ENCODE data around the gene NAV3. TPM values are rescaled to one million over a fixed set of nuclear protein-coding genes. Genes with fewer than 3 reads are reported as not detected.

The NAV3 gene
- total RNA-seq, 6 donors from 2014 or later = 3.5 to 24.1 (median 8.6) TPM

- no peaks in the 10 kb centered on the region for H3K4me1 ChIP-seq
- no peaks in the 10 kb centered on the region for H3K27me3 ChIP-seq
Measured at GRCh38 chr12:77953528-77954205, 123.0 kb downstream of the NAV3 start.

GRCh38 chr12:77954206-77954555, 123.5 kb downstream of the NAV3 start:
- H3K36me3 ChIP-seq = no peaks in the 10 kb centered on the region
- DNase-seq (no peak), ATAC-seq (ENCODE audit: low FRiP score in 2 of 2) (no peak)
- H3K9me3 ChIP-seq = no peaks in the 10 kb centered on the region
- H3K4me3 ChIP-seq = no peak overlapping the region
- no peaks in the 10 kb centered on the region for H3K4me1 ChIP-seq
- no peak overlapping the region for H3K27ac ChIP-seq
- 69 to 71% methylated on average over 1 of the region's 1 CpG for WGBS, 2 donors
- H3K27me3 ChIP-seq = no peaks in the 10 kb centered on the region
- TF ChIP-seq CTCF (IDR thresholded peaks at IDR 0.05) (no peak), EP300 (IDR thresholded peaks at IDR 0.05) (no peak)

More at GRCh38 chr12:77953528-77954205, 123.0 kb downstream of the NAV3 start:
- no peak overlapping the region for H3K27ac ChIP-seq
- ATAC-seq (ENCODE audit: low FRiP score in 2 of 2) (no peak), DNase-seq (no peak)
- no peaks in the 10 kb centered on the region for H3K9me3 ChIP-seq
- H3K36me3 ChIP-seq = no peaks in the 10 kb centered on the region
- no peak overlapping the region for H3K4me3 ChIP-seq
- TF ChIP-seq EP300 (IDR thresholded peaks at IDR 0.05) = no peak
- TF ChIP-seq POLR2A (IDR thresholded peaks at IDR 0.05) = no peak
- no peak for TF ChIP-seq POLR2AphosphoS5 (IDR thresholded peaks at IDR 0.05)
- no peak for TF ChIP-seq CTCF (IDR thresholded peaks at IDR 0.05)
- WGBS, 2 donors = 82 to 87% methylated on average over 7 of the region's 7 CpGs

- no peak overlapping the region for H3K4me3 ChIP-seq
- no peak for DNase-seq
- H3K4me1 ChIP-seq = no peaks in the 10 kb centered on the region
- WGBS, 2 donors = 60 to 66% methylated on average over 1 of the region's 1 CpG
- H3K9me3 ChIP-seq = no peaks in the 10 kb centered on the region
- no peak for ATAC-seq (ENCODE audit: low FRiP score in 2 of 2)
- TF ChIP-seq EP300 (IDR thresholded peaks at IDR 0.05) (no peak), POLR2A (IDR thresholded peaks at IDR 0.05) (no peak), CTCF (IDR thresholded peaks at IDR 0.05) (no peak), POLR2AphosphoS5 (IDR thresholded peaks at IDR 0.05) (no peak)
- H3K27me3 ChIP-seq = no peaks in the 10 kb centered on the region
- H3K27ac ChIP-seq = no peak overlapping the region
- no peaks in the 10 kb centered on the region for H3K36me3 ChIP-seq
Measured at GRCh38 chr12:77957062-77957461, 126.4 kb downstream of the NAV3 start.

GRCh38 chr12:77963576-77964178, 133.0 kb downstream of the NAV3 start:
- Histone ChIP-seq H3K4me3 (no peak overlapping the region), H3K36me3 (no peaks in the 10 kb centered on the region), H3K9me3 (no peaks in the 10 kb centered on the region), H3K27ac (no peak overlapping the region), H3K27me3 (no peaks in the 10 kb centered on the region), H3K4me1 (no peaks in the 10 kb centered on the region)
- ATAC-seq (ENCODE audit: low FRiP score in 2 of 2) (no peak), DNase-seq (no peak)
- TF ChIP-seq POLR2AphosphoS5 (IDR thresholded peaks at IDR 0.05) (no peak), CTCF (IDR thresholded peaks at IDR 0.05) (no peak), POLR2A (IDR thresholded peaks at IDR 0.05) (no peak), EP300 (IDR thresholded peaks at IDR 0.05) (no peak)
- WGBS, 2 donors = 84 to 86% methylated on average over 2 of the region's 2 CpGs

- TF ChIP-seq EP300 (IDR thresholded peaks at IDR 0.05) (no peak), CTCF (IDR thresholded peaks at IDR 0.05) (no peak), POLR2A (IDR thresholded peaks at IDR 0.05) (no peak)
- Histone ChIP-seq H3K27ac (no peak overlapping the region), H3K9me3 (no peaks in the 10 kb centered on the region), H3K4me3 (no peak overlapping the region), H3K27me3 (no peaks in the 10 kb centered on the region), H3K36me3 (no peaks in the 10 kb centered on the region), H3K4me1 (no peaks in the 10 kb centered on the region)
- no peak for DNase-seq
- no peak for ATAC-seq (ENCODE audit: low FRiP score in 2 of 2)
- WGBS, 2 donors = 49 to 52% methylated on average over 3 of the region's 3 CpGs
Measured at GRCh38 chr12:77965790-77966189, 135.1 kb downstream of the NAV3 start.
